HG03064 (cell line): ENCODE measurements around the gene HMGB1.

Experiments used
- ATAC-seq: cut with Tn5 transposase; IDR thresholded peaks from one replicate; pipeline ENCODE4 v1.9.1; 2021; ENCODE audit warnings: low read depth; ENCODE audit not compliant: unreplicated experiment

HMGB1 gene

DNA sequence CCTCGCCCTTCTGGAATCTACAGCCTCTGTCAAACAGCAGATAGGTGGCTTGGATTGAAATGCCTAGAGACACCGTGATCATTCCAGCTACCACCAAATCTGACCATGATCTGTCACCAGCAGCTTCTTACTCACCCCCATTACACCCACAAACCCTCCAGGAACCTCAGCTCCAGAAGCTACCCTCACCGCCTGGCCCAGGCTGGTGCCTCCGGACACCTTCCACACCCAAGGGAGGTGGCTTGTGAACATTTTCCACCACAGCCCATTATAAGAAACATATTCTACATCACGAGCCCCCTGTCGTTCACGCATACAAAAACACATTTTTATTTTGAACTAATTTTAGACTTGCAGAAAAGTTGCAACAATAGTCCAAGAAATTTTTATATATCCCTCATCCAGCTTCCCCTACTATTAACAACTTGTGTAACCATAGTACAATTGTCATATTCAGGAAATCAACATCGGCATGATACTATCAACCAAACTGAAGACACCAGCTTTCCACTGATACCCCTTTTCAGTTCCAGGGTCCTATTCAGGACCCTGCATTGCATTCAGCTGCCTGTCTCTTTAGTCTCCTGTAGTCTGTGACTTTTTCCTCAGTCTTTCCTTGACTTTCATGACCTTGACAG lies 58.8 kb downstream of the HMGB1 start:
- no peak for ATAC-seq
